ENCODE results near the gene HSPBP1. TPM values are rescaled to one million over a fixed set of nuclear protein-coding genes. Genes with fewer than 3 reads are reported as not detected.
"Not testable (repeated sequence)": the region's sequence is repeated elsewhere in the genome, so short reads cannot be mapped to it uniquely, and the experiment has no call there.

HSPBP1 gene, protein sequence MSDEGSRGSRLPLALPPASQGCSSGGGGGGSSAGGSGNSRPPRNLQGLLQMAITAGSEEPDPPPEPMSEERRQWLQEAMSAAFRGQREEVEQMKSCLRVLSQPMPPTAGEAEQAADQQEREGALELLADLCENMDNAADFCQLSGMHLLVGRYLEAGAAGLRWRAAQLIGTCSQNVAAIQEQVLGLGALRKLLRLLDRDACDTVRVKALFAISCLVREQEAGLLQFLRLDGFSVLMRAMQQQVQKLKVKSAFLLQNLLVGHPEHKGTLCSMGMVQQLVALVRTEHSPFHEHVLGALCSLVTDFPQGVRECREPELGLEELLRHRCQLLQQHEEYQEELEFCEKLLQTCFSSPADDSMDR
- polyA plus RNA-seq (ENCODE audit: insufficient read length) = 30.6 TPM

DNA sequence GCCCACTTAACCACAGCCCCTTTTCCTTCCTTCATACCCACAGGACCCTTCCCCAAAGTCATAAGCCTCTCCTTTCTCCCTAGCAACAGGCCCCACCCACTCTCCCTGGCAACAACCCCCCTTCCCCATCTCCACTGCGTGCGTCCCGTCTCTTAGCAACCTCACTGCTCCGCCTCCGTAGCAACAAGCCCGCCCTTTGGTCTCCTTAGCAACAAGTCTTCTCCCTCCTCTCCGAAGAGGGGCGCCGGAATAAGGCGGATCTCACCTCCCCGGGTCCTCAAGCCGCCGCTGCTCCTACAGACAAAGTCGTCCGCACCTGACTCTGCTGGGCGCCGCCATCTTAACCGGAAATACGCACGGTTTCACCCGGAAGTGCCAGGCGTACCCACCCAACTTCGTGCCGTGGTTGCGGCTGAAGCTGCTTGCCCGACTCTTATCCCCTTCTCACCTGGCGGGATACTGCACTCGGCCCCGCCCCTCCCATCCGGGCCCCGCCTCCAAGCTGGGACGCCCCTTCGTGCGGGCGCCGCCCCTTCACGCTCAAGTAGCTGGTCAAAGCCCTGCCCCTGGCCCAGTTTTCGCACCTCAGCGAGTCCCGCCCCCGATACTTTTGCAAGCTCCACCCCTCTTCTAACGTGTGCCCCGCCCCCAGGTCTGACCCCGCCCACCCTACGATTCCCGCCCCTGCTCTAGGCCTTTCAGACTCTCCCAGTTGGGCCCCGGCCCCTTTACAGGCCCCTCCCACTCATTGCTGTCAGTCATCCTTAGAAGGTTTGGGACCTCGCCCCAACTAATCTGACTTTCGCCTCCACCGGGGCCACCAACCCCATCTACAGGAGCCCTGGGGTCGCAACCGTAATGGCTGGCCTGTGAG lies at the start of gene HSPBP1:
Gene HSPBP1 (minus strand): TSS at position 341 of the 874 bp plus-strand sequence. CDS start 502 bp downstream, outside the sequence.
- peak; percentile 91 for DNase-seq

DNA sequence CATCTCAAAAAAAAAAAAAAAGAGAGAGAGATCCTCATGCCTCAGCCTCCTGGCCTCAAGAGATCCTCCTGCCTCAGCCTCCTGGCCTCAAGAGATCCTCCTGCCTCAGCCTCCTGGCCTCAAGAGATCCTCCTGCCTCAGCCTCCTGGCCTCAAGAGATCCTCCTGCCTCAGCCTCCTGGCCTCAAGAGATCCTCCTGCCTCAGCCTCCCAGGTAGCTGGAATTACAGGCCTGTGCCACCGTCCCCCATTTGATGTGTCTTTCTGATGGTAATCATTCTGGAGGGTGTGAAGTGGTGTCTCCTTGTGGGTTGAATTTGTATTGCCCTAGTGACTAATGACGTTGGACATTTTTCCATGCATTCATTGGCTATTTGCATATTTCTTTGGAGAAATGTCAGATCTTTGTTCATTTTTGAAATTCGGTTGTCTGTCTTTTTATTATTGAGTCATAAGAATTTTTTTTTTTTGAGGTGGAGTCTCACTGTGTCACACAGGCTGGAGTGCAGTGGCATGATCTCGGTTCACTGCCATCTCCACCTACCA lies 48.9 kb upstream of the HSPBP1 start:
- not testable (repeated sequence) for DNase-seq

DNA sequence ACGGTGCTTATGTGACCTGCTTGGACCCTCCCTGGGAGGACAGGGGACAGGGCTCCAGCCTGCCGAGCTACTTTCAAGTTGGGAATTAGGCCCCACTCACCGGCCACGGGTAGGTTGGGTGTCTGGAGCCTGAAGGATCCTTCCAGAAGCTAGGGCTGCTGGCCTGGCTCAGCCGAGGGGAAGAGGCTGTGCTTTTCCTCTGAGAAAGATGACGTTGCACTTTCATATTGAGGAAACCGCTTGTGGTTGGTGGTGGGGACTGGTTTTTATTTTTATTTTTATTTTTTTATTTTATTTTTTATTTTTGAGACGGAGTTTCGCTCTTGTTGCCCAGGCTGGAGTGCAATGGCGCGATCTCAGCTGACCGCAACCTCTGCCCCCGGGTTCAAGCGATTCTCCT lies 45.3 kb upstream of the HSPBP1 start, which contains the start of gene TMEM150B:
Gene TMEM150B (minus strand): TSS at position 170 of the 400 bp plus-strand sequence. CDS start 4,305 bp downstream, outside the sequence.
- DNase-seq = no peak

DNA sequence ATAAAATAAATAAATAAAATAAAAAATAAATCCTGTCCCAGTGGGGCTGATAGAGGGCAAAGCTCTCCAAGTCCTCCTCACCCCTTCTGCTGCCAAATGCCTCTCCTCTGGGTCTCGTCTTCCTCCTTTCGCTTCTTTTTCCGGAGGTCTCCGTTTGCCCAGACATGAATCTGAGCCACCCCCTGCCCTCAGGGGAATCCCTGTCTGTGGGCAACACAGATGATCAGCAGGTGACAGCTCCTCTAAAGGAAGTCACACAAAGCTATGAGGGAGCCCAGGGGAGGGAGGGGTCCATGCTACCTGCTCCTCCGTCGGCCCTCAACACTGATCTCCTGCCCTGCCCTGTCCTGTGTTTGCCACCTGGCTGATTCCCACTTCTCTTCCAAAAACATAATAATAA lies 44.8 kb upstream of the HSPBP1 start:
- DNase-seq = no peak

DNA sequence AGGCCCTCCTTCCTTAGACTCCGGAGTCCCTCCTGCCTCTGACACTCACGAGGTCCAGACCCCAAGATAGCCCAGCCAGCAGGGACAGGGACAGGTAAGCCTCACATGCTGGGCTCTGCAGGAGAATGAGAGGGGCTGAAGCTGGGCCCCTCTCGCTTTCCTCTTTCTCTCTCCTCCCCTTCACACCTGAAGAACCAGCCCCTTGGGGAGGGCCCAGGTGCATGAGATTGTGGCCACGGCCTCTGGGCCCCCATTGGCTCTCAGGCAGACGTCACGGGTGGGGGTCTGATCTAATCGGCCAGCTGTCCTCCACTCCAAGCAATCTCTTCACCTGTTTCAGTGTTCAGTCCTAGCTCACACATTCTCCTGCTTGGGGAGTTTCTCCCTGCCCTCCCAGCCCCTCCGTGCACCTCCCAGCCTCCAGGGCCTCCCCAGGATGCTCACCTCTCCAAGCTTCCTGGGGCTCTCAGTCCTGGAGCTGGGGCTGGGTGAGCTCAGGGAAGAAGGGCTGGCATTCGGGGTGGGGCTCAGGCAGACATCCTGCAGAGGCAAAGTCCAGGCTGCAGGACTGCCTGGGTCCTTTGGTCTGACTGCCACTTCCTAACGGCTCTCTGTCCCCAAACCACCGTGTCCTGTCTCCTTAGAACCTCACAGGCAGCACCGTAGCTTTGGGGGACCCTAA lies 42.4 kb upstream of the HSPBP1 start:
- no peak for DNase-seq

DNA sequence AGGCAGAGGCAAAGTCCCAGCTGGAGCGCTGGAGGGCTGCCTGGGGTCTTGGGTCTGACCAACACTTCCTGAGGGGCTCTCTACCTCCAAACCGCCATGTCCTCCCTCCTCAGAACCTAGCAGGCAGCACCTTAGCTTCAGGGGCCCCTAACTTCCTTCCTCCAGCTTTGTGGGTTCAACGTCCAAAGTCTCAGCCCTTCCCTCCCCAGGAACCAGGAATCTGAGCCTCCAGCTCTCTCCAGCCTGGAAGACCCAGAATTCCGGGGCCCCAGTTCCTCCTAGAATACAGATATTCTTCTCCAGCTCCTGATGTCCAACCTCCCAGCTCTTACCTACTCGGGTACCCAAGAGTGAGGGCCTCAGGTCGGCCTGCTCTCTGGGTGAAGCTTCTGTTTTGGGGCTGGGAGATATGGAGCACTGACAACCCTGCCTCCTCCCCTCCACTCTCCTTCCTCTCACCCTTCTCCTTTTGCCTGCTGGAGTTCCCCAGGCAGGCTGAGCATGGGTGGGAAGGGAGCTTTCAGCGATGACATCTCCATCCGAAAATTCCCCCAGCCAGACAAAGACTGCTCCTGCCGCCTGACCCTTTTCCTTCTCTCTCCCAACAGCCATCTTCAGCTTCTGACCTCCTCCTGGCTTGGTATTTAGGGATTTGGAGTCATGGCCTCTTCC lies 41.7 kb upstream of the HSPBP1 start:
- DNase-seq = no peak

DNA sequence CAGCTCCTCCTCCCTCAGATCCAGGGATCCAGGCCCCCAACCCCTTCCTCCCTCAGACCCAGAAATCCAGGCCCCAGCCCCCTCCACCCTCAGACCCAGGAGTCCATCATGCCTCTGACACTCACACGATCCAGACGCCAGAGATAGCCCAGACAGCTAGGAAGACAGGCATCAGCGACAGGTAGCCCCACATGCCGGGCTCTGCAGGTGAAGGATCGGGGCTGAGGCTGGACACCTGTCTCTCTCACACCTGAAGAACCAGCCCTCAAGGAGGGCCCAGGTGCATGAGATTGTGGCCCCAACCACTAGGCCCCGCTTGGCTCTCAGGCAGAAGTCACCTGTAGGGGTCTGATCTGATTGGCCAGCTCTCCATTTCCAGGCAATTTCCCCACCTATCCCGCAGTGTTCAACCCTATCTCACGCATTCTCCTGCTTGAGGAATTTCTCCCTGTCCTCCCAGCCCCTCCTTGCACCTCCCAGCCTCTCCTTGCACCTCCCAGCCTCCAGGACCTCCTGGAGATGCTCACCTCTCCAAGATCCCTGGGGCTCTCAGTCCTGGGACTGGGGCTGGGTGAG lies 41.0 kb upstream of the HSPBP1 start:
- DNase-seq = no peak

DNA sequence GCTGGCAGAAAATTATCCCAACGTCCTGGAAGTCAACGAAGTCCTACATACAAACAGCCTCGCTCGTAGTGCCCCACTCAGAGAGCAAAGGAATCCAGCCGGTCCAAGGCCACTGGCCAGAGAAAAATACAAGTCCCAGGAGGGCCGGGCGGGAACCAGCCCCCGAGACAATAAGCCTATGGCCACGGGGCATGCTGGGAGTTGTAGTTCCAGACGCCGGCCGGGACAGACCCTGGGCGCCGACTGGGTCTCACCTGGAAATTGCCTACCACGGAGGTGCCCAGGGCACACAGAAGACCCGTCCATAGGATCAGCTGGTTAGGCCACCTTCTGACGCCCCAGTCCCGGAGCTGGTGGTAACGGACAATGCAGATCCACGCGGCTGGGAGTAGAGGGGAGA lies 39.9 kb upstream of the HSPBP1 start:
- DNase-seq = no peak

DNA sequence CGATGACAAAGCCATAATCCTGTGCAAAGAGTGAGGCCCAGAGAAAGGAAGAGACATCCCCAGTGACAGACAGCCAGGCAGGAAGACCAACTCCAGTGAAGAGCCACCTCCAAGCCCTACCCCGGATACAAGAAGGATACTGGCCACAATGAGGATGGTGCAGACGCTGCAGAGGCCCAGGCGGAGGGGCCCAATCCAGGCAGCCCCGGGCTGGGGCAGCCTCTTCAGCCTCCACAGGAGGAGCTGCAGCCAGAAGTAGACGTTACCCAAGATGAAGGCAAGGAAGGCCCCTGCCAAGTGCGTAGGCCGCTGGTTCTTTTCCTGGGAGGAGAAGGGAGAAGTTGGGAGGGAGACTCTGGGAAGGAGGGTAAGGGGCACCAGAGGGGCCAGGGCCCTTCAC lies 36.7 kb upstream of the HSPBP1 start:
- DNase-seq = no peak

DNA sequence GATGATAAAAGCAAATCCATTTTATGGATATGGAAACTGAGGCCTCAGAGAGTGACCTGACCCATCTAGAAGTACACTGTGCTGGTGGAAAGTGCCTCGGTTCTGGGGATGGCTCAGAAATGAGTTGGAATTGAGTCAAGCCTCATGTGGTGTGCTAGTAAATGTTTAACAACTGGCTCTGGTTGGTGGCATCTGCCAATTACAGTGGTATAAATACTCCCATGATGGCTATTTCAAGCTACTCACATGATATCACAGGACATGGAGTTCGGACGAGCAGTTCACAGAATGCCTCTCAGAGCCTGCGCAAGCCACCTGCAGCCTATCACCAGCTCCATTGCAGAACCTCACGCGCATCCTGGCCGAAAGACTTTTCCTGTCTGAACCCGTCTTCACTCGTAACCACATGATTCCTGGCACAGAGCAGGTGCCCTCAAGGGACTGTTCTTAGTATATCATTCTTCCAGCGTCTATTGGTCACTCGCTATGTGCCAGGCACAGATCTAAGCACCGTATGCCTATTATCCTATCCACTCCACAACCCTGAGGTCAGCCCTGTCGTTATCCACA lies 36.1 kb upstream of the HSPBP1 start:
- no peak for DNase-seq

DNA sequence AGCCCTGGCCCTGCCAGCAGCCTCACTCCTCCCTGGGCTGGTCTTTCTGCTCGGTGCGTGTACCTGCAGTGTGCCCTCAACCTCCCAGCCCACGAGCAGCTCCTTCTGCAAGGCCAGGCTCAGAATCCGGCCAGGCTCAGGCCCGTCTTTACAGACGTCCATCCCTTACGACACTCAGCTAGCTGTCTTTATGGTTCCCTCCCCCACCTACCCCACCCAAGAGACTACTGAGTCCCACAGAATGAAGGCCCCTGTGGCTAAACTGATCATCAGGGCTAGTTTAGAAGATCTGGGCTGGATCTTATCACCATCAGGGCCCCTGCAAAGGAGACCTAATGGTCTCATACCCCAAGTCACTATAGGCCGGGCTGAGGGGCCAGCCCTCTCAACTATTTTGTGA lies 34.5 kb upstream of the HSPBP1 start:
- no peak for DNase-seq

DNA sequence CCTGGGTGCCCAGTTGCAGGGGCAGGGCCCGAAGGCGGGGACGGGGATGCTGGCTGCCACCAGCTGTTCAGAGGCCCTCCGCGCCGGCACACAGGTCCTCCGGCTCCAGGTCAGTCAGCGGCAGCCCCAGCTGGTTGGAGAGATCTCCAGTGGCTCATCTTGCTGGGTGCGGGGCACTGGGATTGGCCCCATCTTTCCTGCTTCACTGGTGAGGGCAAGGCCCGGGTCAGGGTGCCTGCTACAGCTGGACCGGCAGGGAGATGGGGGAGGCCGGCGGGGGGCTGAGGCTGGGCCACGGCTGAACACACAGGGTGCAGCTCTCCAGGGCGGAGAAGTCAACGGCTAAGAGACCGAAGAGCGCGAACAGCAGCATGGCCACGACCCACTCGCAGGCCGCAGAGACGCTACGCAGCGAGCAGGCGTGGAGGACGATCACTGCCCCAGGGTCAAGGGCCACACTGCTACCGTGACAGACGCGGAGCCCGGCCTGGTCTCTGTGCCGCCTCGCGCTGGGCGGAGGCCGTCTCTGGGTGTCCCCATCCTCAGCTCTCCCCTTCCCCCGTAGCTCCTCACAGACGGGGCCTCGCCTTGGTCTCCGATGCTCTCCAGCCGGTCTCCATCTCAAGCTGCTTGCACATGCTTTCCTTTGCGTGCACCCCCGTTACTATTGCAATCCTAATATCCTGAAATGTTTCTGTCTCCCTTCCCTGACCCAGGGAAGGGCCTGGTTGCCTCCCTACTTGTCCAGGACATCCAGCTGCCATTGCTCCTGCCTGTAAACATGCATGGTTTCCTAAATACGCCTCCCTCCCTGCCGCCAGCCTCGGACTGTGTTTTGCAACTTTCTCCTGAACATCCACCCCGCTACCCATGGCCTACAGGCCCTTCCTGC lies 33.0 kb upstream of the HSPBP1 start:
- no peak for DNase-seq

DNA sequence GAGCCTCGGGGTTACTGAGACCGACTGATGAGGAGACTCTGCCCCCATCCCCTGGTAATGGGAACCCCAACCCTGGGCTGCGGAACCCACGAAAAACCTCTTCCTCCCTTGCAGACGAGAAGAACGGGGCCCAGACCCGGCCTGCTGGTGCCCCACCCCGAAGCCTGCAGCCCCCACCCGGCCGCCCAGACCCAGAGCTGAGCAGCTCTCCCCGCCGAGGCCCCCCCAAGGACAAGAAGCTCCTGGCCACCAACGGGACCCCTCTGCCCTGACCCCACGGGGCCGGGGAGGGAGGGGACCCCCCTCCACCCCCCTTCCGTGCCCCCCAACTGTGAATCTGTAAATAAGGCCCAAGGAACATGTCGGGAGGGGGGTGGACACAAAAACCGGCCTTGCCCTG lies 31.9 kb upstream of the HSPBP1 start:
- no peak for DNase-seq

DNA sequence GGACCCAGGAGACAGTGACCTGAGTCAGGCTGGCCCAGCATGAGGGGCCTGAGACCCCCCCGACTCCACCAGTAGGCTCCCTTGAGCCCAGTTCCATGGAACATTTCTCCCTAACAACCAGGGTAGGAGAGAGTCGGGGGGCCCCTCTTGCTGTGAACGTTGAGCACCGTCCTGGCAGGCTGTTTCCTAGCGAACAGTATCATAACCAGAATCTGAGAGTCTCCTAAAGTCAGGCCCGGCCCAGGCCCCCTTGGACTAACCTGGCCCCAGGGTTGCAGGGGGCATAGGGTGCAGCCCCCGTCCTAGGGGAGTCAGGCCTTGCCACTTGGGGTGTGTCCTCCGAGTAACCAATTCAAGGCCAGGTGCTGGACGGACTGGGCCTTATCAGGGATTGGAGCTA lies 31.5 kb upstream of the HSPBP1 start:
- no peak for DNase-seq

DNA sequence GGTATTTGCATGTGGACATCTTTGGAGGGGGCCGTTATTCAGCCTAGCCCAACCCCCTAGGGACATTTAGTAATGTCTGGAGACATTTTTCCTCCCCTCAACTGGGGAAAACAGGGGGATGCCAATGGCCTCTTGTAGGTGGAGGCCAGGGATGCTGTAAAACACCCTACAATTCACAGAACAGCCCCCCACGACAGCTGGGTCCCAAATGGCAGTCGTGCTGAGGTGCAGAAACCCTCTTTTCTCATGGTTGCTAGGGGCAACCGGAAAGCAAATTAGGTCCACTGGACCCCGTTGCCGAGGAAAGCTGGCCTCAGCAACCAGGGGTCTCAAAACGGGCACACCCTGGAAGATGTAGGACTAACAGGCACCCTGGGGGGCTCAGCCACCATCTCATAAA lies 30.6 kb upstream of the HSPBP1 start:
- DNase-seq = no peak

DNA sequence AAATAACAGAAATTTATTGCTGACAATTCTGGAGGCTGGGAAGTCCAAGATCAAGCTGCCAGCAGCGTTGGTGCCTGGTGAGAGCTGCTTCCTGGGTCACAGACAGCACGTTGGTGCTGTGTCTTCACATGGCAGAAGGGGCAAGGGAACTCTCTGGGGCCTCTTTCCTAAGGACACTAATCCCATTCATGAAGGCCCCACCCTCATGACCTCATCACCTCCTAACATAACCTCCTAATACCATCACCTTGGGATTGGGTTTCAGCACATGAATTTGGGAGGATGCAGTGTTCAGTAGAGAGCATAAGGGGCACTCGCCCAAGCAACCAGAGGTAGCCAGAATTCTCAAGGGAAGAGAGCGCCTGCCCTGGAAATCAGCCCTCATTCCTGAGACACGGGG lies 29.5 kb upstream of the HSPBP1 start:
- no peak for DNase-seq

DNA sequence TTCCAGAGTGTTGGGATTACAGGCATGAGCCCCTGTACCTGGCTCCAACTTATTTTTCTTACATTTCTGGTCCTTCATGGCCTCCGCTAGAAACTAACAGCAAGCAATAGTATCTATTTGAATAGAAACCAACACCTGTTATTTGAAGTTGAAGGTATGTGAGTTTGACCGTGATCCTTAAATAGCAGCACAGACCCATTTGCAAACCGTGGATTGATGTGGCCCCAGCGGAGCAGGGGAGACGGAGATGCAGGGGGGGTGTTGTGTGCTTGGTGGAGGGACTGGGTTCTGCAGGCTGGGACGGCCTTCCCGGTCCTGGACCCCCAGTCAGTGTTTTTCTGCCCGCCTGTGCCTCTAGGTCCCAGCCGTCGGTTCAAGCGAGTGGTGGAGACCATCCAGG lies 28.4 kb upstream of the HSPBP1 start:
- DNase-seq = no peak

DNA sequence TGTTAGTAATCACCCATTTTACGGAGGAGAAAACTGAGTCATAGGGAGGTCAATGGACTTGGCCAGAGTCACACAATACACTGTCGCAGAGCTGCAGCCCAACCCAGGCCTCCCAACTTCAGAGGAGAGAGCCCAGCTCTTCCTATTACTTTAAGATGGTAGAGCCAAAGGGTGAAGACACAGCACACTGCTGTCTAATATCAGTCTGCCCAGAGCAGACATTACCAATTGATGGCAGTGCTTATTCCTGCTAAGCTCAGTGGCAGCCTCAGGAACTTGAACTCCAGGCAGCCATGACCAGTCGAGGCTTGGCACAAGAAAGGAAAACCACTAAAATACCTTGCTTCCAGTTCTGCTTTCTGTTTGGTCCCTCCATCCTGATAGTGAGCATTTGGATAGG lies 26.8 kb upstream of the HSPBP1 start:
- no peak for DNase-seq

DNA sequence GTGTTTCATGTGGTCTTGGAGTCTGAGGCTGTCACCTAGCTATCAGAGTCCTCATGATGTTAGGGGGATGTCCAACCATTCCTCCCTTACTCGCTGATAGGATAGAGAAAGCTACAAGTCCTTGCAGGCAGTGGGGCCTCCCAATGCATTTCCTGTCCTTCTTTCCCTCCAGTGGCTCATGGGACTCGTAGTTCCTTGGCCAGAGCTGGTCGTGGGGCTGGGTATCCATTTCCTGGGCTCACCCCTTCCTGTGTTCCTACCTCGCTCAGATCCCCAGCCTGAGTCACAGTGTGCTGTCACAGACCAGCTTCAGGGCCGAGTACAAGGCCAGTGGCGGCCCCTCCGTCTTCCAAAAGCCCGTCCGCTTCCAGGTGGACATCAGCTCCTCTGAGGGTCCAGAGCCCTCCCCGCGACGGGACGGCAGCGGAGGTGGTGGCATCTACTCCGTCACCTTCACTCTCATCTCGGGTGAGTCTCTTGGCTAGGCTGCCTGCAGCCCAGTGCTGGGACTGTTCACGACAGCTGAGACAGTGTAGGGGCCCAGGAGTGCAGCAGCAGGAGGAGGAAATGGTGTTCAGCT lies 26.2 kb upstream of the HSPBP1 start:
- no peak for DNase-seq

DNA sequence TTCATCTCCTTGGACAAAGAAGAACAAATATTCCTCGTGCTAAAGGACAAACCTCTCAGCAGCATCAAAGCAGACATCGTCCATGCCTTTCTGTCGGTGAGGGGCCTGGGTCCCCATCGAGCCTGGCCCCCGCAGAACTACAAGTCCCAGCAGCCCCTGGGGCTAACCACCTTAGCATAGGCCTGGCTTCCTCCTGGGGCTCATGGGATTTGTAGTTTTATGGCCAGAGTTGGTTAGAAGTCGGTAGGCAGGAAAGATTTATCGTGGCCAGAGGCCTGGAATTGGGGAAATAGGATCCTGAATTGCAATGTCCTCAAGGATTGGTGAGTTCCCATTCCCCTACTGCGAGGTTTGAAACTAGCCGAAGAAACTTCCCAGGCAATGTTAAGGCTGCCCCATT lies 25.6 kb upstream of the HSPBP1 start:
- DNase-seq = peak; percentile 33
